Nephron (organoid): ENCODE measurements around the gene TNF.

Experiments used
- H3K27ac Mint-ChIP-seq, 3 experiments: 2 replicates each; pipeline ENCODE4 v1.8.0; 2020; ENCODE audit warnings: mixed read lengths in 3 of 3, mild to moderate bottlenecking in 2 of 3, moderate library complexity in 1 of 3
- H3K27me3 Mint-ChIP-seq: 2 replicates; pipeline ENCODE4 v1.8.0; 2021; ENCODE audit warnings: low read depth, mild to moderate bottlenecking, moderate library complexity, mixed read lengths
- H3K36me3 Mint-ChIP-seq: 2 replicates; pipeline ENCODE4 v1.8.0; 2020; ENCODE audit warnings: low read depth, mixed read lengths
- H3K4me1 Mint-ChIP-seq: 2 replicates; pipeline ENCODE4 v1.8.0; 2020; ENCODE audit warnings: mixed read lengths
- H3K4me3 Mint-ChIP-seq, 3 experiments: 2 replicates each; pipeline ENCODE4 v1.8.0; 2020; ENCODE audit warnings: mild to moderate bottlenecking in 3 of 3, mixed read lengths in 3 of 3, moderate library complexity in 2 of 3
- H3K9me3 Mint-ChIP-seq: 2 replicates; pipeline ENCODE4 v1.8.0; 2020; ENCODE audit warnings: mixed read lengths
- TF ChIP-seq, protein P1 (sequence below), 3 experiments: fragments of 200-600 bp; sonication (generic); IDR thresholded peaks; one replicate each; pipeline ENCODE4 v1.5.0; 2021; ENCODE audit warnings: antibody characterized with exemption in 3 of 3; ENCODE audit not compliant: unreplicated experiment in 3 of 3

TNF gene

DNA sequence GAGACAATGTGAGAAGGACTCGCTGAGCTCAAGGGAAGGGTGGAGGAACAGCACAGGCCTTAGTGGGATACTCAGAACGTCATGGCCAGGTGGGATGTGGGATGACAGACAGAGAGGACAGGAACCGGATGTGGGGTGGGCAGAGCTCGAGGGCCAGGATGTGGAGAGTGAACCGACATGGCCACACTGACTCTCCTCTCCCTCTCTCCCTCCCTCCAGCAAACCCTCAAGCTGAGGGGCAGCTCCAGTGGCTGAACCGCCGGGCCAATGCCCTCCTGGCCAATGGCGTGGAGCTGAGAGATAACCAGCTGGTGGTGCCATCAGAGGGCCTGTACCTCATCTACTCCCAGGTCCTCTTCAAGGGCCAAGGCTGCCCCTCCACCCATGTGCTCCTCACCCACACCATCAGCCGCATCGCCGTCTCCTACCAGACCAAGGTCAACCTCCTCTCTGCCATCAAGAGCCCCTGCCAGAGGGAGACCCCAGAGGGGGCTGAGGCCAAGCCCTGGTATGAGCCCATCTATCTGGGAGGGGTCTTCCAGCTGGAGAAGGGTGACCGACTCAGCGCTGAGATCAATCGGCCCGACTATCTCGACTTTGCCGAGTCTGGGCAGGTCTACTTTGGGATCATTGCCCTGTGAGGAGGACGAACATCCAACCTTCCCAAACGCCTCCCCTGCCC, 1.7 kb downstream of the TNF start:
- Mint-ChIP-seq H3K27ac (no peak overlapping the region), H3K4me3 (peak overlapping the region in 1 of 3 experiments; percentile 3), H3K9me3 (no peaks in the 10 kb centered on the region), H3K4me1 (peaks cover 15% of the 10 kb centered on the region), H3K36me3 (no peaks in the 10 kb centered on the region), H3K27me3 (peaks cover 17% of the 10 kb centered on the region)
- TF ChIP-seq, protein P1, sequence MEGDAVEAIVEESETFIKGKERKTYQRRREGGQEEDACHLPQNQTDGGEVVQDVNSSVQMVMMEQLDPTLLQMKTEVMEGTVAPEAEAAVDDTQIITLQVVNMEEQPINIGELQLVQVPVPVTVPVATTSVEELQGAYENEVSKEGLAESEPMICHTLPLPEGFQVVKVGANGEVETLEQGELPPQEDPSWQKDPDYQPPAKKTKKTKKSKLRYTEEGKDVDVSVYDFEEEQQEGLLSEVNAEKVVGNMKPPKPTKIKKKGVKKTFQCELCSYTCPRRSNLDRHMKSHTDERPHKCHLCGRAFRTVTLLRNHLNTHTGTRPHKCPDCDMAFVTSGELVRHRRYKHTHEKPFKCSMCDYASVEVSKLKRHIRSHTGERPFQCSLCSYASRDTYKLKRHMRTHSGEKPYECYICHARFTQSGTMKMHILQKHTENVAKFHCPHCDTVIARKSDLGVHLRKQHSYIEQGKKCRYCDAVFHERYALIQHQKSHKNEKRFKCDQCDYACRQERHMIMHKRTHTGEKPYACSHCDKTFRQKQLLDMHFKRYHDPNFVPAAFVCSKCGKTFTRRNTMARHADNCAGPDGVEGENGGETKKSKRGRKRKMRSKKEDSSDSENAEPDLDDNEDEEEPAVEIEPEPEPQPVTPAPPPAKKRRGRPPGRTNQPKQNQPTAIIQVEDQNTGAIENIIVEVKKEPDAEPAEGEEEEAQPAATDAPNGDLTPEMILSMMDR (IDR thresholded peaks at IDR 0.05; ENCODE audit: unreplicated experiment in 3 of 3) = no peak

DNA sequence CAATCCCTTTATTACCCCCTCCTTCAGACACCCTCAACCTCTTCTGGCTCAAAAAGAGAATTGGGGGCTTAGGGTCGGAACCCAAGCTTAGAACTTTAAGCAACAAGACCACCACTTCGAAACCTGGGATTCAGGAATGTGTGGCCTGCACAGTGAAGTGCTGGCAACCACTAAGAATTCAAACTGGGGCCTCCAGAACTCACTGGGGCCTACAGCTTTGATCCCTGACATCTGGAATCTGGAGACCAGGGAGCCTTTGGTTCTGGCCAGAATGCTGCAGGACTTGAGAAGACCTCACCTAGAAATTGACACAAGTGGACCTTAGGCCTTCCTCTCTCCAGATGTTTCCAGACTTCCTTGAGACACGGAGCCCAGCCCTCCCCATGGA, 2.2 kb downstream of the TNF start:
- peaks cover 16% of the 10 kb centered on the region for H3K4me1 Mint-ChIP-seq
- no peak overlapping the region for H3K27ac Mint-ChIP-seq
- peaks cover 14% of the 10 kb centered on the region for H3K27me3 Mint-ChIP-seq
- no peaks in the 10 kb centered on the region for H3K9me3 Mint-ChIP-seq
- TF ChIP-seq, protein P1 (IDR thresholded peaks at IDR 0.05; ENCODE audit: unreplicated experiment in 3 of 3) = no peak
- H3K4me3 Mint-ChIP-seq = no peak overlapping the region
- no peaks in the 10 kb centered on the region for H3K36me3 Mint-ChIP-seq

DNA sequence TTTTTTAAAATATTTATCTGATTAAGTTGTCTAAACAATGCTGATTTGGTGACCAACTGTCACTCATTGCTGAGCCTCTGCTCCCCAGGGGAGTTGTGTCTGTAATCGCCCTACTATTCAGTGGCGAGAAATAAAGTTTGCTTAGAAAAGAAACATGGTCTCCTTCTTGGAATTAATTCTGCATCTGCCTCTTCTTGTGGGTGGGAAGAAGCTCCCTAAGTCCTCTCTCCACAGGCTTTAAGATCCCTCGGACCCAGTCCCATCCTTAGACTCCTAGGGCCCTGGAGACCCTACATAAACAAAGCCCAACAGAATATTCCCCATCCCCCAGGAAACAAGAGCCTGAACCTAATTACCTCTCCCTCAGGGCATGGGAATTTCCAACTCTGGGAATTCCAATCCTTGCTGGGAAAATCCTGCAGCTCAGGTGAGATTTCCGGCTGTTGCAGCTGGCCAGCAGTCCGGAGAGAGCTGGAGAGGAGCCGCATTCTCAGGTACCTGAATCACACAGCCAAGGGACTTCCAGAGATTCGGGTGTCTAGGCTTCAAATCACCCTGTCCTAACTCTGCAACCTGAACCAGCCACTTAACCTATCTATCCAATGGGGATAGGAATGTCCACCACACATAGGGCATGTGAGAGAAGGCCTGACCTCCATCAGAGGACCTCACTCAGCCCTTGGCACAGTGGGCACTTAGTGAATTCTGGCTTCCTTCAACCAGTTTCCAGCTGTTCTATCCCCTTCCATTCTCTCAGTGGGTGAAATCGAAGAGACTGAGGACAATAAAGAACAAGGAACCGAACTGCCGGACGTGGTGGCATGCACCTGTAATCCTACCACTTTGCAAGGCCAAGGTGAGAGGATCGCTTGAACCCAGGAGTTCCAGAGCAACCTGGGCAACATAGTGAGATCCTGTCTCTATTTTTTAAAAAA, 3.1 kb downstream of the TNF start:
- peaks cover 16% of the 10 kb centered on the region for H3K4me1 Mint-ChIP-seq
- TF ChIP-seq, protein P1 (IDR thresholded peaks at IDR 0.05; ENCODE audit: unreplicated experiment in 3 of 3) = no peak
- H3K4me3 Mint-ChIP-seq = peak overlapping the region; percentile 10 to 37 (median 37)
- H3K36me3 Mint-ChIP-seq = no peaks in the 10 kb centered on the region
- peak overlapping the region in 1 of 3 experiments; percentile 50 for H3K27ac Mint-ChIP-seq
- peaks cover 9% of the 10 kb centered on the region for H3K27me3 Mint-ChIP-seq
- no peaks in the 10 kb centered on the region for H3K9me3 Mint-ChIP-seq

DNA sequence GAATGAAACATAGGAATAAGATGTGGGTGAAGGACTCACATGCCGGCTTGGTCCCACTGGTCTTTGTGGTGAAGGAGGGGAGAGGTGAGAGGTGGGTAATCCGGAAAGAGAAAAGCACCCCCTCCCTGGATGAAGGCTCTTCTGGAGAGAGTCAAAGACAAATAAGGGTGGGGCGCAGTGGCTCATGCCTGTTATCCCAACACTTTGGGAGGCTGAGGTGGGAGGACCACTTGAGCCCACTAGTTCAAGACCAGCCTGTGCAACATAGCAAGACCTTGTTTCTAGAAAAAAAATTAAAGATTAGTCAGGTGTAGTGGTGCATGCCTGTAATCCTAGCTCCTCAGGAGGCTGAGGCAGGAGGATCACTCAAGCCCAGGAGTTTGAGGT, 3.7 kb downstream of the TNF start:
- Mint-ChIP-seq H3K27ac (no peak overlapping the region), H3K4me3 (peak overlapping the region; percentile 37 to 68 (median 55)), H3K9me3 (no peaks in the 10 kb centered on the region), H3K36me3 (no peaks in the 10 kb centered on the region), H3K27me3 (peaks cover 9% of the 10 kb centered on the region), H3K4me1 (peaks cover 16% of the 10 kb centered on the region)
- TF ChIP-seq, protein P1 (IDR thresholded peaks at IDR 0.05; ENCODE audit: unreplicated experiment in 3 of 3) = no peak

- Mint-ChIP-seq H3K4me1 (peaks cover 16% of the 10 kb centered on the region), H3K27me3 (peaks cover 6% of the 10 kb centered on the region), H3K4me3 (peak overlapping the region; percentile 94 to 96 (median 95)), H3K27ac (no peak overlapping the region), H3K36me3 (no peaks in the 10 kb centered on the region), H3K9me3 (no peaks in the 10 kb centered on the region)
- TF ChIP-seq, protein P1 (IDR thresholded peaks at IDR 0.05; ENCODE audit: unreplicated experiment in 3 of 3) = no peak
Observed at GRCh38 chr6:31579546-31580437, 4.4 kb downstream of the TNF start.
